Breast epithelium (tissue), 3 donors: ENCODE results near the gene ADSS2.

Experiments used
- CTCF ChIP-seq, 3 donors: fragments of 450-650 bp; IDR thresholded peaks; one replicate each; pipeline ENCODE4 v1.5.1; 2016 to 2017; ENCODE audit warnings: antibody characterized with exemption in 3 of 3, mild to moderate bottlenecking in 3 of 3, moderate library complexity in 3 of 3
- POLR2A ChIP-seq: fragments of 450-650 bp; IDR thresholded peaks from one replicate; pipeline ENCODE4 v1.6.1; 2016; ENCODE audit warnings: antibody characterized with exemption, mild to moderate bottlenecking, moderate library complexity
- POLR2AphosphoS5 ChIP-seq, 3 donors: sonication (generic); formaldehyde crosslinking; IDR thresholded peaks; one replicate each; pipeline ENCODE4 v1.6.1; 2017; ENCODE audit warnings: antibody characterized with exemption in 3 of 3

GRCh38 chr1:244361764-244362473 lies 89.8 kb downstream of the ADSS2 start:
- TF ChIP-seq CTCF (IDR thresholded peaks at IDR 0.05) = no peak
- TF ChIP-seq POLR2AphosphoS5 (IDR thresholded peaks at IDR 0.05) = no peak
- no peak for TF ChIP-seq POLR2A
